Measurements from ENCODE around the gene PRKCQ.

DNA sequence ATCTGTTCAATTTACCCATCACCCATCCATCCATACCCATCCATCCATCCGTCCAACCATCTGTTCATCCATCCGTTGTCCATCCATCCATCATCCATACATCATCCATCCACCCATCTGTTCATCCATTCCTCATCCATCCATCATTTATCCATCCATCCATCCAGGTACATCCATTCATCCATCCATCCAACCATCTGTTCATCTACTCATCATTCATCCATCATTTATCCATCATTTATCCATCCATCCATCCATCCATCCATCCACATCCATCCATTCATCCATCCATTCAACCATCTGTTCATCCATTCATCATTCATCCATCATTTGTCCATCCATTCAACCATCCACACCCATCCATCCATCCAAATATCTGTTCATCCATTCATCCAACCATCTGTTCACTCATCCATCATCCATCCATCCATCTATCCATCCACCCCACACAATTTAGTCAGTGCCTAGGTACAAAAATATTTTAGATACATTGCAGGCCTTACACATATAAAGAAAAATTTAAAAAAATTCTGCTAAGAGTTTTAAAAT lies 119.1 kb downstream of the PRKCQ start:
- TF ChIP-seq CTCF (IDR thresholded peaks at IDR 0.05) (no peak), POLR2A (IDR thresholded peaks at IDR 0.05) (no peak)

Measured in body of pancreas (tissue), 4 donors.